ENCODE measurements around the gene HERC3. TPM values are rescaled to one million over a fixed set of nuclear protein-coding genes. Genes with fewer than 3 reads are reported as not detected.

HERC3 gene
- total RNA-seq, 1 donor from 2014 or later: 17.6 TPM

- DNase-seq (ENCODE audit: low read depth, low spot score): no peak
Measured at GRCh38 chr4:88713782-88714181, 121.5 kb downstream of the HERC3 start.

- DNase-seq (ENCODE audit: low read depth, low spot score): no peak
Measured at GRCh38 chr4:88718098-88718497, 125.8 kb downstream of the HERC3 start.

GRCh38 chr4:88719381-88719780 is 127.1 kb downstream of the HERC3 start:
- no peak for DNase-seq (ENCODE audit: low read depth, low spot score)

- DNase-seq (ENCODE audit: low read depth, low spot score): no peak
Measured at GRCh38 chr4:88720451-88721428, 128.5 kb downstream of the HERC3 start.

- no peak for DNase-seq (ENCODE audit: low read depth, low spot score)
Measured at GRCh38 chr4:88722276-88722780, 130.0 kb downstream of the HERC3 start.

GRCh38 chr4:88722828-88723227 is 130.5 kb downstream of the HERC3 start:
- no peak for DNase-seq (ENCODE audit: low read depth, low spot score)

GRCh38 chr4:88724406-88724805 is 132.1 kb downstream of the HERC3 start:
- no peak for DNase-seq (ENCODE audit: low read depth, low spot score)

GRCh38 chr4:88725143-88725542 is 132.9 kb downstream of the HERC3 start:
- DNase-seq (ENCODE audit: low read depth, low spot score): no peak

- DNase-seq (ENCODE audit: low read depth, low spot score): no peak
Measured at GRCh38 chr4:88725986-88726385, 133.7 kb downstream of the HERC3 start.

GRCh38 chr4:88728146-88728545 is 135.9 kb downstream of the HERC3 start:
- DNase-seq (ENCODE audit: low read depth, low spot score): no peak

- DNase-seq (ENCODE audit: low read depth, low spot score): peak; percentile 20
Measured at GRCh38 chr4:88729146-88729760, 137.0 kb downstream of the HERC3 start.

- no peak for DNase-seq (ENCODE audit: low read depth, low spot score)
Measured at GRCh38 chr4:88730811-88731210, 138.5 kb downstream of the HERC3 start.

- no peak for DNase-seq (ENCODE audit: low read depth, low spot score)
Measured at GRCh38 chr4:88731381-88731780, 139.1 kb downstream of the HERC3 start.

- DNase-seq (ENCODE audit: low read depth, low spot score): no peak
Measured at GRCh38 chr4:88732714-88733368, 140.6 kb downstream of the HERC3 start.

GRCh38 chr4:88734403-88734949 is 142.2 kb downstream of the HERC3 start:
- DNase-seq (ENCODE audit: low read depth, low spot score): no peak

- DNase-seq (ENCODE audit: low read depth, low spot score): no peak
Measured at GRCh38 chr4:88735564-88735963, 143.3 kb downstream of the HERC3 start.

- no peak for DNase-seq (ENCODE audit: low read depth, low spot score)
Measured at GRCh38 chr4:88736264-88736663, 144.0 kb downstream of the HERC3 start.

GRCh38 chr4:88737307-88737941 is 145.1 kb downstream of the HERC3 start:
- DNase-seq (ENCODE audit: low read depth, low spot score): no peak

- DNase-seq (ENCODE audit: low read depth, low spot score): no peak
Measured at GRCh38 chr4:88738180-88738579, 145.9 kb downstream of the HERC3 start.

- DNase-seq (ENCODE audit: low read depth, low spot score): no peak
Measured at GRCh38 chr4:88742561-88742960, 150.3 kb downstream of the HERC3 start.

- DNase-seq (ENCODE audit: low read depth, low spot score): no peak
Measured at GRCh38 chr4:88743696-88744095, 151.4 kb downstream of the HERC3 start.

Measured in pulmonary artery endothelial cell (primary cell).